ENCODE data around the gene ACSBG1.

ACSBG1 gene

GRCh38 chr15:78234515-78235040 is at the start of gene ACSBG1:
TSS of gene ACSBG1 (minus strand) at chr15:78234565. CDS start at chr15:78234501, 64 bp downstream.
- DNase-seq (ENCODE audit: low read depth in 1 of 2, low spot score in 1 of 2) = no peak

GRCh38 chr15:78282324-78282723 is 48.0 kb upstream of the ACSBG1 start:
- DNase-seq (ENCODE audit: low read depth in 1 of 2, low spot score in 1 of 2) = no peak

- no peak for DNase-seq (ENCODE audit: low read depth in 1 of 2, low spot score in 1 of 2)
Measured at GRCh38 chr15:78280319-78281072, 46.1 kb upstream of the ACSBG1 start.

GRCh38 chr15:78276064-78276943 is 41.9 kb upstream of the ACSBG1 start:
- DNase-seq (ENCODE audit: low read depth in 1 of 2, low spot score in 1 of 2) = no peak

GRCh38 chr15:78274994-78275393 is 40.6 kb upstream of the ACSBG1 start:
- no peak for DNase-seq (ENCODE audit: low read depth in 1 of 2, low spot score in 1 of 2)

GRCh38 chr15:78272776-78273175 is 38.4 kb upstream of the ACSBG1 start:
- no peak for DNase-seq (ENCODE audit: low read depth in 1 of 2, low spot score in 1 of 2)

GRCh38 chr15:78272316-78272715 is 38.0 kb upstream of the ACSBG1 start:
- DNase-seq (ENCODE audit: low read depth in 1 of 2, low spot score in 1 of 2) = no peak

GRCh38 chr15:78266806-78267205 is 32.4 kb upstream of the ACSBG1 start:
- DNase-seq (ENCODE audit: low read depth in 1 of 2, low spot score in 1 of 2) = no peak

- no peak for DNase-seq (ENCODE audit: low read depth in 1 of 2, low spot score in 1 of 2)
Measured at GRCh38 chr15:78266229-78266628, 31.9 kb upstream of the ACSBG1 start.

GRCh38 chr15:78265752-78266224 is 31.4 kb upstream of the ACSBG1 start:
- DNase-seq (ENCODE audit: low read depth in 1 of 2, low spot score in 1 of 2) = no peak

- DNase-seq (ENCODE audit: low read depth in 1 of 2, low spot score in 1 of 2) = no peak
Measured at GRCh38 chr15:78265137-78265460, 30.7 kb upstream of the ACSBG1 start.

GRCh38 chr15:78264304-78265136 is 30.2 kb upstream of the ACSBG1 start, which contains the start of gene DNAJA4:
TSS of gene DNAJA4 (plus strand) at chr15:78264562. CDS start at chr15:78264764, 202 bp downstream.
- DNase-seq (ENCODE audit: low read depth in 1 of 2, low spot score in 1 of 2) = peak; percentile 34 to 38

GRCh38 chr15:78263907-78264303 is 29.5 kb upstream of the ACSBG1 start:
- no peak for DNase-seq (ENCODE audit: low read depth in 1 of 2, low spot score in 1 of 2)

GRCh38 chr15:78263351-78263781 is 29.0 kb upstream of the ACSBG1 start:
- no peak for DNase-seq (ENCODE audit: low read depth in 1 of 2, low spot score in 1 of 2)

GRCh38 chr15:78261062-78261461 is 26.7 kb upstream of the ACSBG1 start:
- DNase-seq (ENCODE audit: low read depth in 1 of 2, low spot score in 1 of 2) = no peak

- DNase-seq (ENCODE audit: low read depth in 1 of 2, low spot score in 1 of 2) = no peak
Measured at GRCh38 chr15:78260489-78260888, 26.1 kb upstream of the ACSBG1 start.

- DNase-seq (ENCODE audit: low read depth in 1 of 2, low spot score in 1 of 2) = no peak
Measured at GRCh38 chr15:78259232-78259631, 24.9 kb upstream of the ACSBG1 start.

GRCh38 chr15:78257681-78258080 is 23.3 kb upstream of the ACSBG1 start:
- no peak for DNase-seq (ENCODE audit: low read depth in 1 of 2, low spot score in 1 of 2)

- DNase-seq (ENCODE audit: low read depth in 1 of 2, low spot score in 1 of 2) = no peak
Measured at GRCh38 chr15:78256044-78256437, 21.7 kb upstream of the ACSBG1 start.

- DNase-seq (ENCODE audit: low read depth in 1 of 2, low spot score in 1 of 2) = no peak
Measured at GRCh38 chr15:78255421-78256043, 21.2 kb upstream of the ACSBG1 start.

All from activated T-helper 1 cell treated with anti-CD3 and anti-CD28 coated beads, Interleukin-2, amount 50 U/mL, for 16 hours (primary cell).